Measurements from ENCODE around the gene HSPB6.

DNA sequence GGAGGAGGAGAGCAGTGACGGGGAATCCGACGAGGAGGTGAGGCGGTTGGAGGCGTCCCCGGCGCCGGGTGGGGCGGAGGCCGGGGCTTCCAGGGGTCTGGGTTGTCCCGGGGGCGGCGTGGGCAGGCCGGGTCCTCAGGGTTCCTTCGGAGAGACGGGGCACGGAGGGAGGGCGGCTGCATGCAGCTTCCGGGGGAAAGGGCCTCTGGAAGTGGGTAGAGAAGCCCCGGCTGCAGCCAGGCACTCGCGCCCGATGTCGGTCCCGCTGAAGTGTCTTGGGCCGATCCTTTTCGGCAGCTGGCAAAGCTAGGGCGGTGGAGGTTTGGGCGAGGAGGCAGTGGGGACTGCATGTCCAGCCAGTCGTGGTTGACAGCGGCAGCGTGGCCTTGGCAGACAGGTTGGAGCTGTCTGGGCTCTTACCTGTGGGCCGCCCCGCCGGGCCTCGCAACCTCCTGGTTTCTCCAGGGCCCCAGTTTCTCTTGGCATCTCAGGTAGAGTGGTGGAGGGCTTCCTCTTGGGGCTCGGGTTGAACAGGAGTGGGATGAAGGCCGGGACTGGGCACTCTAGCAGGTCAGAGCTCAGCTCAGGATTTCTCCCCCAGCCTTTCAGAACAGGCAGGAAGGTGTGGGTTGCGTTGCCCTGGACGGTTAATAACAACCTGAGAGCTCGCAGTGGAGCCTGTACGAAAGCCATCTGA is 38.3 kb downstream of the HSPB6 start:
- TF ChIP-seq CTCF (conservative IDR thresholded peaks at IDR 0.05) (no peak), EZH2 (IDR thresholded peaks at IDR 0.05; ENCODE audit: low read depth) (no peak)
